Activated CD4-positive, alpha-beta T cell treated with anti-CD3 and anti-CD28 coated beads, Interleukin-10, Interleukin-2, amounts not matched to agents 100 ng/mL and 50 ng/mL, durations not matched to agents 16 hours and 8 hours (primary cell): Measurements from ENCODE around the gene DCDC2.
"Not testable (repeated sequence)": the region's sequence is repeated elsewhere in the genome, so short reads cannot be mapped to it uniquely, and the experiment has no call there.

Experiments used
- DNase-seq: peaks from one replicate; pipeline ENCODE4 v3.0.0-alpha.2; 2020

Gene DCDC2

GRCh38 chr6:24207413-24207812 is 150.4 kb downstream of the DCDC2 start:
- DNase-seq = no peak

GRCh38 chr6:24205020-24205492 is 152.8 kb downstream of the DCDC2 start:
- peak; percentile 34 for DNase-seq

GRCh38 chr6:24204113-24204512 is 153.7 kb downstream of the DCDC2 start:
- not testable (repeated sequence) for DNase-seq

GRCh38 chr6:24197892-24198291 is 160.0 kb downstream of the DCDC2 start:
- no peak for DNase-seq

- DNase-seq = no peak
These were observed 161.8 kb downstream of the DCDC2 start for GRCh38 chr6:24195836-24196597.

GRCh38 chr6:24194978-24195700 is 162.7 kb downstream of the DCDC2 start:
- DNase-seq = no peak

- no peak for DNase-seq
These were observed 164.5 kb downstream of the DCDC2 start for GRCh38 chr6:24193364-24193763.

- DNase-seq = no peak
These were observed 166.5 kb downstream of the DCDC2 start for GRCh38 chr6:24191346-24191745.

GRCh38 chr6:24188578-24189080 is 169.2 kb downstream of the DCDC2 start:
- DNase-seq = no peak

- DNase-seq = no peak
These were observed 169.8 kb downstream of the DCDC2 start for GRCh38 chr6:24187965-24188577.

GRCh38 chr6:24186349-24186748 is 171.5 kb downstream of the DCDC2 start:
- DNase-seq = no peak

- no peak for DNase-seq
These were observed 174.3 kb downstream of the DCDC2 start for GRCh38 chr6:24183584-24183983.

- DNase-seq = no peak
These were observed 200.0 kb downstream of the DCDC2 start for GRCh38 chr6:24157886-24158285.

GRCh38 chr6:24154121-24154520 is 203.7 kb downstream of the DCDC2 start:
- DNase-seq = peak; percentile 51

- DNase-seq = no peak
These were observed 205.8 kb downstream of the DCDC2 start for GRCh38 chr6:24152014-24152413.

GRCh38 chr6:24149836-24150235 is 208.0 kb downstream of the DCDC2 start:
- no peak for DNase-seq

GRCh38 chr6:24149296-24149695 is 208.6 kb downstream of the DCDC2 start:
- DNase-seq = no peak

GRCh38 chr6:24148684-24149083 is 209.2 kb downstream of the DCDC2 start:
- no peak for DNase-seq

GRCh38 chr6:24148154-24148570 is 209.7 kb downstream of the DCDC2 start:
- DNase-seq = no peak

- DNase-seq = no peak
These were observed 210.2 kb downstream of the DCDC2 start for GRCh38 chr6:24147511-24148153.

GRCh38 chr6:24146871-24147270 is 211.0 kb downstream of the DCDC2 start:
- no peak for DNase-seq

GRCh38 chr6:24145690-24146131 is 212.1 kb downstream of the DCDC2 start:
- DNase-seq = no peak

- DNase-seq = not testable (repeated sequence)
These were observed 215.1 kb downstream of the DCDC2 start for GRCh38 chr6:24142733-24143132.
